Glomerular endothelial cell (primary cell): ENCODE results near the gene DCP1A. TPM values are rescaled to one million over a fixed set of nuclear protein-coding genes. Genes with fewer than 3 reads are reported as not detected.
"Not testable (repeated sequence)": the region's sequence is repeated elsewhere in the genome, so short reads cannot be mapped to it uniquely, and the experiment has no call there.

ENCODE experiments used
- DNase-seq: peaks from one replicate; pipeline ENCODE4 v3.0.0-alpha.2; 2011; ENCODE audit warnings: low read depth, low spot score; ENCODE audit errors: extremely low read depth
- total RNA-seq: library from RNA; depleted of rRNA; stranded (reverse); fragments of >200 nt; gene quantifications from 2 replicates; pipeline ENCODE4 v1.2.3, GENCODE V29; 2015

DCP1A gene
- total RNA-seq, 1 donor from 2014 or later, result 18.4 TPM

DNA sequence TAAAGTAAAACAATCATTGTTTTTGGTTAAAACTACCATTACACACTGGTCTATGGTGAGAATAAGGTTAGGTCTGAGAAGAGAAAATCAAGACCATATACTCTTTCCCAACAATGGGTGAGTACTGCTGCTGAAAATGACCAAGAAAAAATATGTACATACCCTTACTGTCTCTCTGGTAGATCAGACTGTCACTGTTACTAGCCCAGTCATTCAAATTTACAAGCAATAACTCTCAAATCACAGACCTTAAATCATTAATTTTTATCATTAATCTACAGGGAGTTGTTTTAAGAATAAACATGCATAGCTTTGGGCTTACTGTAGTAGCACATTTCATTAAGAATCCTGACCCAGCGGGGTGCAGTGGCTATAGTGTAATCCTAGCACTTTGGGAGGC is 17.4 kb downstream of the DCP1A start:
- DNase-seq, result no peak

GRCh38 chr3:53328746-53329145 is 18.6 kb downstream of the DCP1A start:
- no peak for DNase-seq

GRCh38 chr3:53327986-53328385 is 19.4 kb downstream of the DCP1A start:
- not testable (repeated sequence) for DNase-seq

GRCh38 chr3:53324105-53324504 is 23.2 kb downstream of the DCP1A start:
- no peak for DNase-seq

GRCh38 chr3:53320697-53321096 is 26.6 kb downstream of the DCP1A start:
- DNase-seq, result no peak

DNA sequence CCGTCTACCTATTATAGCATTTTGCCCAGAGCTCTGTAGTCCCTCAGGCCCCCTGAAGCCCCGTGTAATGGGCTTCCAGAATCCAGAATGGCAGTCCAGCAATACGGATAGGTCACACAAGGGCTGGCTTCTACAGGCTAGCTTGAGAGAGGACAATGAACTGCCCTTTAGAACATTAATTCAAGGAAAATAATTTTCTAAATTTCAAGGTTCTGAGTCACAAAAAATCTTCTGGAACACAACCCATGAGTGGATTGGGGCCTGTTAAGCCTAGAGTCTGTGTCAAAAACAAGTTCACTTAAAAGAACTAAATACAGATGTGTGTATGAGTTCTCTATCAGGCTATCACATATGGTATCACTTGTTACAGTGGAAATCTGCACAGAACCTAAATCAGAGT is 28.8 kb downstream of the DCP1A start:
- DNase-seq, result no peak

DNA sequence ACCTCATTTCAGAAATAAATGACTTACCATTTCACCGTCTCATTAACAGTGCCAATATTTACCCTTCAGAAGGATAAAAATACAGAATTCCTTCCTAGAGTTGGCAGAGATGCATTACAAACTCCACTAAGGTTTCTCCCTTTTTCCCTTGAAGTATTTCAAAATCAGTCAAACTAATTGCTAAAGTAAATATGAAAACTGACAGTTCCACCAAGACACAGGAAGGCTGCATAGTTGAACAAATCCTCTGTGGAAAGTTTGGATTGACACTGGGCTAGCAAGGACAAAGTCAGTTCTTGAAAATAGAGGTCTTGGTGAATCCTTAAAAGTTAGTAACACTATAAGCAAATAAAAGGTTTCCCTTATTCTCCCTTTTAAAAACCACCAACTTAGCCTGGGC is 34.5 kb downstream of the DCP1A start:
- no peak for DNase-seq

GRCh38 chr3:53311882-53312281 is 35.5 kb downstream of the DCP1A start:
- DNase-seq, result no peak

GRCh38 chr3:53303957-53304356 is 43.4 kb downstream of the DCP1A start:
- DNase-seq, result no peak

DNA sequence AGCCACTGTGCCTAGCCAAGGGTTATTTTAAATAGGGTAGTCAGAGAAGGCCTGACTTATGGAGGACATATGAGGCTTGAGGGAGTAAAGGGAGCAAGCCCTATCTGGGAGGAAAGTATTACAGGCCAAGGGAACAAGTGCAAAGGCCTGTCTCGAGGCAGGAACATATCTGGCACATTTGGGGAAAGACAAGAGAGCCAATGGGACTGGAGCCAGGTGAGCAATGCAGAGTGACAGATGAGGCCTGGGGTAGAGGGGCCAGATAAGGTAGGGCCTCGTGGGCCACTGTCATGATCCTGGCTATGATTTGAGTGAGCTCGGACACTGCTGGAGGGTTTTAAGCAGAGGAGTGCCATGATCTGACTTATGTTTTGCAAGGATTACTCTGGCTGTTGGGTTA is 43.8 kb downstream of the DCP1A start:
- DNase-seq, result no peak

- no peak for DNase-seq
These were observed 46.5 kb downstream of the DCP1A start for GRCh38 chr3:53300826-53301225.

GRCh38 chr3:53299611-53300023 is 47.7 kb downstream of the DCP1A start:
- DNase-seq, result peak; percentile 9

GRCh38 chr3:53295410-53295809 is 51.9 kb downstream of the DCP1A start:
- DNase-seq, result no peak

GRCh38 chr3:53293867-53294266 is 53.5 kb downstream of the DCP1A start:
- DNase-seq, result no peak

DNA sequence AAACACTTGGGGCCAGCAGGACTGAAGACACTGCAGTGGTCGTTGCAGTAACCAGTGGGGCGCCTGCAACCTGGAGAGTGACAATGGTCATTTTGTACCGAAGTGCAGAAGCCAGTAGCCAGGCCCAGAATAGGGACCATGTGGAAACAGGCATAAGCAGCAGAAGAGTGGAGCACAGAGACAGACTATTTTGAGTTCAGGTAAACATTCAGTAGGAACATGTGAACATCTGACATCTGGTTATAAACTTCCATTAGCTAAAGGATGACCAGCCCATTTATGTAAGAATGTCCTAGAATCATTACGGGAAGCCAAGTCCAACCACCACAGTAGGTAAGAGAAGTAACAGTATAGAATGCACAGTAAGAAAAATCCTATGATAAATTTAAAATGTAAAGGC is 59.1 kb downstream of the DCP1A start:
- no peak for DNase-seq

DNA sequence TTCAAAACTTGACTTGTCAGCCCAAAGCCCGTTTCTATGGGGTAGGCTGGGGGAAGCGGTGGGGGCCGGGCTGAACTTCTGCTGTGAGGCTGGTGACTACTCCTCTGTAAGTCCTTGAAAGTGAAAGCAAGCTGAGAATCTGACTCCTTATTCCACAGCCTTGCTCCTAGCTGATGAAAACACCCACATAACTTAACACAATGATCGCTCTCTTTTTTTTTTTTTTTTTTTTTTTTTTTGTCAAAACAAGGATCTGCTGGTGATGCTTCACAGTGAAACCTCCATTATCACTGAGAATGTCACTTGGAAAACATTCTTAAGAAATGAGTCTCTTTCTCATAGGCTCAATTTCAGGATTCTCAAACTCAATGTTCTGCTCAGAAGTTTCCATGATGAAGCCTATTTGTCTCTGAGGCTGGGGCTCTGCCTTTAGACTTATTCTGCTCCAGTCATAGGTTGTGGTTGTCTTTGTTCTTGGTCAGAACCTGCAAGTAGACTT is 60.2 kb downstream of the DCP1A start:
- DNase-seq, result no peak

DNA sequence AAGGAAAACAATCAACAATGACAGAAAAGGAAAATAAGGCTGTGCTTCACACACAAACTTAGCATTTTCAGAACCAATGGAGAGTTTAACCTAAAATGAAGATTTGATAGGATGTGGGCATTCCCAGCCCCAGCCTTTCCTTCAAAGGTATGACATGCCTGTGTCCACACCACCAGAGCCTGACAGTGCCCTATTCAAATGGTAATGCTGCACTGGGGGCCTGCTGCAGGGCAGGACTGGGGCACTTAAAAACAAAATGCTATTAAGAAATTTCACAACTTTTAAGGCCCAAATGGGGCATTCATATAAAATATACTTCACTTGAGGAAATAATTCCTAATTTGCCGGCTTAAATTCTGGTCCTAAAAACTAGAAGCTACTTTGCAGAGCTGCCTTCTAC is 60.6 kb downstream of the DCP1A start:
- DNase-seq, result no peak

GRCh38 chr3:53282581-53282980 is 64.8 kb downstream of the DCP1A start:
- no peak for DNase-seq

- no peak for DNase-seq
These were observed 68.7 kb downstream of the DCP1A start for GRCh38 chr3:53278667-53279066.

GRCh38 chr3:53274938-53275605 is 72.3 kb downstream of the DCP1A start:
- DNase-seq, result no peak

DNA sequence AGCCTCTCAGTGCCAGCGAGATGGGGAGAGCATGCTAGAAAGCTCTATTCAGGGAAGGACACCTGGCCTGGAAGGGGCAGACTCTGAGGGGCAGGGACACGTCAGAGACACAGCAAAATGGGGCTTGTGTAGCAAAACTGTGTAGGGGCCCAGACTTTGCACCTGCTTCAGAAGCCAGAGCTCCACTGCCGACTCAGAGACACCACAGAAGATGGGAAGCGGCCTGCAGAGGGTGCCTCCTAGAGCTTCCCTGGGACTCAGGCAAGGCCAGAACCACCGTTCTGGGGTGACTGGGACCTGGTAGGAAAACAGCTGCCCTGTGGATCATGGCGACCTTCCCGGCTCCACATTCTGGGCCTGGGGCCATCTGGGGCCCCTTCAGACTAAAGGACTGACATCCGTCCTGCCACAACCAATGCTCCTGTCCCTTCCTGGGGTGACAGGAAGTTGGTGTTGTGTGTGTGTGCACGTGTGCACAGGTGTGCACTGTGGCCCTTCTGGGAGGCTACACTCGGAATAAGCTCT is 74.1 kb downstream of the DCP1A start:
- DNase-seq, result no peak
